ENCODE results near the gene F11. TPM values are rescaled to one million over a fixed set of nuclear protein-coding genes. Genes with fewer than 3 reads are reported as not detected.

F11 gene
- total and polyA plus RNA-seq, 9 of the 15 experiments (the other 6 are each of a cell fraction or from before 2014, with no cell fraction given), result not detected

GRCh38 chr4:186255122-186255521, 10.9 kb upstream of the F11 start (continued):
- no peak for TF ChIP-seq ZNF318 (IDR thresholded peaks at IDR 0.05; ENCODE audit: borderline replicate concordance in 1 of 2, low read depth in 1 of 2)
